Occipital lobe (tissue), 2 donors: Measurements from ENCODE around the gene HDAC9. TPM values are rescaled to one million over a fixed set of nuclear protein-coding genes. Genes with fewer than 3 reads are reported as not detected.
A peak's percentile ranks its signal among the peaks of the same experiment; 100 is the strongest.

Experiments used
- DNase-seq: peaks from one replicate; lab custom pipeline; 2025; lab: John Stamatoyannopoulos, UW
- total RNA-seq: library from RNA; depleted of rRNA; stranded (reverse); fragments of >200 nt; gene quantifications from one replicate; pipeline ENCODE4 v1.2.3, GENCODE V29; 2014

The HDAC9 gene
- total RNA-seq, 1 donor from 2014 or later, result 175 TPM

- DNase-seq, result no peak
These were observed 1.1 kb upstream of the HDAC9 start for GRCh38 chr7:18494406-18494805.

- DNase-seq, result peak; percentile 59
These were observed 634 bp upstream of the HDAC9 start for GRCh38 chr7:18494821-18495408.

- DNase-seq, result no peak
These were observed 772 bp downstream of the HDAC9 start for GRCh38 chr7:18496341-18496700.

GRCh38 chr7:18497082-18497481, 1.5 kb downstream of the HDAC9 start:
- no peak for DNase-seq

- DNase-seq, result no peak
These were observed 2.3 kb downstream of the HDAC9 start for GRCh38 chr7:18497800-18498199.

- no peak for DNase-seq
These were observed 2.8 kb downstream of the HDAC9 start for GRCh38 chr7:18498341-18498740.

GRCh38 chr7:18499407-18500177, 4.0 kb downstream of the HDAC9 start:
- no peak for DNase-seq

- no peak for DNase-seq
These were observed 7.7 kb downstream of the HDAC9 start for GRCh38 chr7:18503126-18503866.

GRCh38 chr7:18504965-18505364, 9.4 kb downstream of the HDAC9 start:
- DNase-seq, result no peak

GRCh38 chr7:18505870-18506460, 10.4 kb downstream of the HDAC9 start:
- no peak for DNase-seq

- DNase-seq, result no peak
These were observed 13.2 kb downstream of the HDAC9 start for GRCh38 chr7:18508443-18509427.

- DNase-seq, result no peak
These were observed 13.9 kb downstream of the HDAC9 start for GRCh38 chr7:18509481-18509880.

- DNase-seq, result no peak
These were observed 16.0 kb downstream of the HDAC9 start for GRCh38 chr7:18511351-18512140.

- DNase-seq, result no peak
These were observed 17.8 kb downstream of the HDAC9 start for GRCh38 chr7:18513343-18513742.

- DNase-seq, result no peak
These were observed 19.5 kb downstream of the HDAC9 start for GRCh38 chr7:18515067-18515466.

- no peak for DNase-seq
These were observed 22.1 kb downstream of the HDAC9 start for GRCh38 chr7:18517646-18518045.

GRCh38 chr7:18518555-18518954, 23.0 kb downstream of the HDAC9 start:
- no peak for DNase-seq

GRCh38 chr7:18520450-18521235, 25.1 kb downstream of the HDAC9 start:
- no peak for DNase-seq

GRCh38 chr7:18521236-18521589, 25.7 kb downstream of the HDAC9 start:
- no peak for DNase-seq
